Measurements from ENCODE around the gene EMILIN1.

Gene EMILIN1

DNA sequence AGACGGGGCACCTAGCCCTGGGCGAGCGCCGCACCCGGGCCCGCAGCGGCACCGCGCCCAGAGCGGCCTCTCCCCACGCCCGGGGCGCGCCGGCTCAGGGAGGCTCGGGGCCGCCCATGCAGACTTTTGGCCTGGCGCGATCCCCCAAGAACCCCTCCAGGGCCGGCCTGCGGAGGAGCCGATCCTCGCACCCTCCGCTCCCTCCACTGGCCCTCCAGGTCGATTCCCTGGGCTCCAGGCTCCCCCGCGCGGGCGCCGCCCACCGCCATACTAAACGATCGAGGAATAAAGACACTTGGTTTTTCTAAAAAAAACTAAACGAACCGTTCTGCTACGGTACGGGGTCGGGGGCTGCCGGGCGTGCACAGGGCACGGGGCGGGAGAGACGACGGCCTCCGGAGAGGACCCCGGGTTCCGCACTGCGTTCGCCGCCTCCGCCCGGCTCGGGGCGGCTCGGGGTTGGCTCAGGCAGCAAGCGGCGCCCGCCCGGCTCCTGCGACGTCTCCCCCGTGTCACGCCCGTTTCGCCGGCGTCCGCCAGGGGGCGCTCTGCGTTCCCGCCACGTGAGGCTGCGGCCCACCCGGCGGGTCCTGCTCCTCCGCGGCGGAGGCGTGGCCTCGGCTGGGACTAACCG, 7.8 kb downstream of the EMILIN1 start:
- CTCF ChIA-PET, result interaction anchor here (0.6 to 1.8 kb wide), 7 partner anchors 9 to 177 kb away, joined by 3 to 8 read pairs (median 3); partner anchors contain the start of gene OST4
- peak overlapping the region; percentile 83 for H3K27ac ChIP-seq
- DNase-seq (ENCODE audit: low spot score), result peak; percentile 97
- POLR2A ChIA-PET (ENCODE audit: low non-redundant PET), result interaction anchor here (0.8 to 1.0 kb wide), 2 partner anchors 10 to 36 kb away, joined by 3 to 4 read pairs; no protein-coding TSS in a partner anchor
- TF ChIP-seq, protein P1, sequence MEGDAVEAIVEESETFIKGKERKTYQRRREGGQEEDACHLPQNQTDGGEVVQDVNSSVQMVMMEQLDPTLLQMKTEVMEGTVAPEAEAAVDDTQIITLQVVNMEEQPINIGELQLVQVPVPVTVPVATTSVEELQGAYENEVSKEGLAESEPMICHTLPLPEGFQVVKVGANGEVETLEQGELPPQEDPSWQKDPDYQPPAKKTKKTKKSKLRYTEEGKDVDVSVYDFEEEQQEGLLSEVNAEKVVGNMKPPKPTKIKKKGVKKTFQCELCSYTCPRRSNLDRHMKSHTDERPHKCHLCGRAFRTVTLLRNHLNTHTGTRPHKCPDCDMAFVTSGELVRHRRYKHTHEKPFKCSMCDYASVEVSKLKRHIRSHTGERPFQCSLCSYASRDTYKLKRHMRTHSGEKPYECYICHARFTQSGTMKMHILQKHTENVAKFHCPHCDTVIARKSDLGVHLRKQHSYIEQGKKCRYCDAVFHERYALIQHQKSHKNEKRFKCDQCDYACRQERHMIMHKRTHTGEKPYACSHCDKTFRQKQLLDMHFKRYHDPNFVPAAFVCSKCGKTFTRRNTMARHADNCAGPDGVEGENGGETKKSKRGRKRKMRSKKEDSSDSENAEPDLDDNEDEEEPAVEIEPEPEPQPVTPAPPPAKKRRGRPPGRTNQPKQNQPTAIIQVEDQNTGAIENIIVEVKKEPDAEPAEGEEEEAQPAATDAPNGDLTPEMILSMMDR (conservative IDR thresholded peaks at IDR 0.05; ENCODE audit: low read depth), result peak; percentile 87

DNA sequence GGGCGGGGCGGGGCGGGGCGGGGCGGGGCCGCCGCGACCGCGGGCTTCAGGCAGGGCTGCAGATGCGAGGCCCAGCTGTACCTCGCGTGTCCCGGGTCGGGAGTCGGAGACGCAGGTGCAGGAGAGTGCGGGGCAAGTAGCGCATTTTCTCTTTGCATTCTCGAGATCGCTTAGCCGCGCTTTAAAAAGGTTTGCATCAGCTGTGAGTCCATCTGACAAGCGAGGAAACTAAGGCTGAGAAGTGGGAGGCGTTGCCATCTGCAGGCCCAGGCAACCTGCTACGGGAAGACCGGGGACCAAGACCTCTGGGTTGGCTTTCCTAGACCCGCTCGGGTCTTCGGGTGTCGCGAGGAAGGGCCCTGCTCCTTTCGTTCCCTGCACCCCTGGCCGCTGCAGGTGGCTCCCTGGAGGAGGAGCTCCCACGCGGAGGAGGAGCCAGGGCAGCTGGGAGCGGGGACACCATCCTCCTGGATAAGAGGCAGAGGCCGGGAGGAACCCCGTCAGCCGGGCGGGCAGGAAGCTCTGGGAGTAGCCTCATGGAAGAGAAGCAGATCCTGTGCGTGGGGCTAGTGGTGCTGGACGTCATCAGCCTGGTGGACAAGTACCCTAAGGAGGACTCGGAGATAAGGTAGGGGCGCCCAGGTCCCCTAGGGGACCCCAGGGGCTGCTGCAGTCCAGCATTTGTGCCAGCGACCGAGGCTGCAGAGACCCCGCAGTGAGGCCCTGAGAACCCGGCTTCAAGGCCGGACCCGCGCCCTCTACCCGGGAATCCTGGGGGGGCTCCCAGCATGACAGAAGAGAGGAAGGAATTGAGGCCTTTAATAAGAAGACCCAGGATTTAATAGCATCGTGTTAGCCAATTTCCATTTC, 8.5 kb downstream of the EMILIN1 start, which contains the start of gene KHK:
Gene KHK (plus strand): TSS at position 49 of the 870 bp plus-strand sequence. CDS start 488 bp downstream, at position 537.
- ChIA-PET CTCF (interaction anchor here (0.5 to 1.5 kb wide), 8 partner anchors 9 to 205 kb away, joined by 3 to 4 read pairs (median 3); partner anchors contain the start of gene OST4), POLR2A (ENCODE audit: low non-redundant PET) (interaction anchor here (0.7 to 0.9 kb wide), 3 partner anchors 10 to 235 kb away, joined by 3 to 4 read pairs (median 3); partner anchors contain the start of gene OST4)
- H3K27ac ChIP-seq, result peak within 1 kb of the TSS; percentile 83
- TF ChIP-seq, protein P1 (conservative IDR thresholded peaks at IDR 0.05; ENCODE audit: low read depth), result peak; percentile 37; the same call in 1 of the 2 replicates
- DNase-seq (ENCODE audit: low spot score), result peak; percentile 36

DNA sequence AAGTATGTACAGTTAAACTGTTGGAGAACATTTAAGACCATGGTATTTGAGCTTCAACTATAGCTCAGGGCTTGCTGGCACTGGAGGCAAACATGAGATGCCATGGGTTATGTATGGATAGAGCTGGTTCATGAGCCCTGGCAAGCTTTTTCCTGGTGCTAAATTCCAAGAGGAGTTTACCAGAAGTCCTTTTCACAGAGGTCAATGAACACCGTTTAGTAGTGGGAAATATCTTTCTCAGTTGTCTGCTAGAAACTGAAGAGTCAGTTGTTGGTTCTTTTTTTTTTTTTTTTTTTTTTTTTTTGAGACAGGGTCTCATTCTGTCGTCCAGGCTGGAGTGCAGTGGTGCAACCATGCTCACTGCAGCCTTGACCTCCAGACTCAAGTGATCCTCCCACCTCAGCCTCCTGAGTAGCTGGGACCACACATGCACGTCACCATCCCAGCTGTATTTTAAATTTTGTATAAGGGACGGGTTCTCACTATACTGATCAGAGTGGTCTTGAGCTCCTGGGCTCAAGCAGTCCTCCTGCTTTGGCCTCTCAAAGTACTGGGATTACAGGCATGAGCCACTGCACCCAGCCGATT, 9.5 kb downstream of the EMILIN1 start:
- DNase-seq (ENCODE audit: low spot score), result no peak
- ChIA-PET CTCF (interaction anchor here (0.5 to 1.5 kb wide), 7 partner anchors 14 to 269 kb away, joined by 3 to 5 read pairs (median 3); partner anchors contain the start of genes GTF3C2 and OST4), POLR2A (ENCODE audit: low non-redundant PET) (interaction anchor here (0.9 kb wide), 1 partner anchor 234 kb away, joined by 3 read pairs; no protein-coding TSS in a partner anchor)
- TF ChIP-seq, protein P1 (conservative IDR thresholded peaks at IDR 0.05; ENCODE audit: low read depth), result no peak
- H3K27ac ChIP-seq, result no peak overlapping the region

DNA sequence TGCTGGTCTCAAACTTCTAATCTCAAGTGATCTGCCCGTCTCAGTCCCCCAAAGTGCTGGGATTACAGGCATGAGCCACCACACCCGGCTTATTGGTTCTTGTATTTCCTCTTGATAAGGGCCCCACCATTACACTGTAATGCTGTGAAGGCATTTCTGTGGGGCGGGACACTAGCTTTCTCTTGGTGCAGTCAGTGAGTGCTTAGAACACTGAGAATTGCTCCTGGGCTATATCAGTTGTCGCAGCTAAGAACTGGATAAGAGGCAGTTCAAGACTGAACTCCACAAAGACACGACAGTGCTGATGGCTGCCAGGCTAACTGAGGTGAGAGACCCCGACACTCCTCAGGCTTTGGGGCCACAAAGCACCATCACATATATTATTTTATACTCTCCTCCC, 10.2 kb downstream of the EMILIN1 start:
- no peak overlapping the region for H3K27ac ChIP-seq
- TF ChIP-seq, protein P1 (conservative IDR thresholded peaks at IDR 0.05; ENCODE audit: low read depth), result no peak
- DNase-seq (ENCODE audit: low spot score), result no peak
- CTCF ChIA-PET, result interaction anchor here (0.5 to 1.5 kb wide), 4 partner anchors 21 to 268 kb away, joined by 3 to 5 read pairs (median 4); partner anchors contain the start of gene GTF3C2
- POLR2A ChIA-PET (ENCODE audit: low non-redundant PET), result no interaction called here

DNA sequence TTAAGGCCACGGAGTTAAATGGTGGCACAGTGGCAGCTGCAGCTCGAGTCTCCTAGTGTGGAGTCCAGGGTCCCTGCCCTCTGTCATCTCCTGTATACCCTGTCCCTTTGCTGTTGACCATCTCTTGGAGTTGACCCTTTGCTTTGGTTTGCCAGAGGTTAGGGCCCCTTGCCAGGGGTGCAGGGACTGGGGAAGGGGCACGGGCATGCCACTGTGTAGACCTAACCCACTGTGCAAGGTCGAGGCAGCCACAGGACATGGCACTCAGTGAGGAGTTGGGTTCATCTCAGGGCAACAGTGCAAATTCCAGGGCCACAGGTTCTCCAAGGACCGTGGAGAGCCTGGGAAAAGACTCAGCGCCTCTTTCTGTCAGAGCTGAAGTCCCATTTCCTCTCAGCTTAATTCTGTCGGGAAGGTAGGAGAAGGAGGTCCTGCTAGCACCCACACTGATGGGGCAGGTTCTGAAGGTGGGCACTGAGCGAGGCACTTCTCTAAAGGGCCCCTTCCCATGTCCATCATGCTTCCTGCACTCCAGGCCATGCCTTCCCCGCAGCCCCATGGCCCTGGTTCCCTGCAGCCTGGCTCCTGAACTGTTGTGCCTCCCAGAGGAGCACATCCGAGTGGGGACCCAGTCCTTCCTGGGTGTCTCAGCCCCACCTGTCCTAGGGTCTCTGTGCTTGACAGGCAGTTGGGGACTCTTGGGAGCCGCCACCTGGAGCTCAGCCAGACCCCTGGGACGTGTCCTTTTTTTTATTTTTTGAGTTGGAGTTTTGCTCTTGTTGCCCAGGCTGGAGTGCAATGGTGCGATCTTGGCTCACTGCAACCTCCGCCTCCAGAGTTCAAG, 10.9 kb downstream of the EMILIN1 start:
- TF ChIP-seq, protein P1 (conservative IDR thresholded peaks at IDR 0.05; ENCODE audit: low read depth), result no peak
- POLR2A ChIA-PET (ENCODE audit: low non-redundant PET), result interaction anchor here (0.6 kb wide), 1 partner anchor 233 kb away, joined by 3 read pairs; no protein-coding TSS in a partner anchor

More for the DNA sequence above, 10.9 kb downstream of the EMILIN1 start:
- CTCF ChIA-PET, result interaction anchor here (0.5 to 0.6 kb wide), 2 partner anchors 21 to 102 kb away, joined by 3 to 4 read pairs; no protein-coding TSS in a partner anchor
- H3K27ac ChIP-seq, result no peak overlapping the region
- no peak for DNase-seq (ENCODE audit: low spot score)
